ENCODE results near the gene LXN.

The LXN gene

GRCh38 chr3:158668506-158668905, 3.9 kb downstream of the LXN start:
- no peak for DNase-seq (ENCODE audit: low spot score)

DNA sequence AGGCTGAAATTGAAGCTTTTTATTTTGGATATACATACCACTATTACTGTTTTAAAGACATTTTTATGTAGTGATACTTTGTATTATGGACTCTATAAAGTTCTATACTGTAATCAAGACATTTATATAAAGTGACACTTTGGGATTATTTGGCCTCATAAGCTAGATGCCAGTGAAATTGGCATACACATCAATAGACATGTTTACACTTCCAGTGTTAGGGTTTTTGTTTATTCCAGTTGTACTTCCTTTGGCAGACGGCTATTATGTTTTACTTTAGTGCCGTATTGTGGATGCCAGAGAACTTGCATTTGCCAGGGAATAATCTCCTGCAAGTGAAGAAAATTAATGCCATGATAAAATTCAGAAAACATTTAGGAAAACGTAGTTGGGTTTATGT, 6.0 kb downstream of the LXN start:
- DNase-seq (ENCODE audit: low spot score): no peak

DNA sequence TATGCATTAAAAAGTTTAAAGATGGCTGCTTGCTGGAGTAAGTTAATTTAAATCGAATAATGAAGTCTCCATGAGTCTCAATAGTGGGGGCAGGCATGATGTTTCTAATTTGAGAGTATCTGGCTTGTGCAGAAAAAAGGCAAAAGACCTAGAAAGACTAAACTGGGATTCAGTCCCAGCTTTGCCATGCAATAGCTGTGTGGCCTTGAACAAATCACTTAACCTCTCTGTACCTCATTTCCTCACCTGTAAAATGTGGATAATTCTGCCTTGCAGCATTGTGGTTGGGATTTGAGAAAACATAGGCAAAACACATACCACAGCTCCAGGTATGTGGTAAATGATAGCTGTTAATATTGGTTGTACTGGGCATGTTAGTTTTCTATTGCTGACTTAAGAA, 8.6 kb downstream of the LXN start:
- no peak for DNase-seq (ENCODE audit: low spot score)

GRCh38 chr3:158663246-158663645, 9.2 kb downstream of the LXN start:
- DNase-seq (ENCODE audit: low spot score): no peak

- DNase-seq (ENCODE audit: low spot score): no peak
Observed at GRCh38 chr3:158660711-158661110, 11.7 kb downstream of the LXN start.

- peak; percentile 49 for DNase-seq (ENCODE audit: low spot score)
Observed at GRCh38 chr3:158659454-158660237, 12.8 kb downstream of the LXN start.

DNA sequence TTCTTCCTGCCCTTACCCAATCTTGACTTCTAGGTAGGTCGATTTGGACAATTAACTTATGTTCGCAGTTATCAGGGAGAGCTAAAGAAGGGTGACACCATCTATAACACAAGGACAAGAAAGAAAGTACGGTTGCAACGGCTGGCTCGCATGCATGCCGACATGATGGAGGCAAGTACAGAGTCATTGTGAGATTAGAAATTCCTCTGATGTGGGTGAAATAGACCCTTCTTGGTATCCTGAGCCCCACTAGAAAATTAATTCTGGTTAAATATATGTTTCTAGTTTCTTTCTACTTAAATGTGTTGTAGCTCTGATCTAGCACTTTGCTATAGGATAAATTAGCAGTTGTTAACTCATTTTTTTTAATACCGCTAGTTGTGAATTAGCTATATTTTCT, 13.6 kb downstream of the LXN start:
- DNase-seq (ENCODE audit: low spot score): no peak

DNA sequence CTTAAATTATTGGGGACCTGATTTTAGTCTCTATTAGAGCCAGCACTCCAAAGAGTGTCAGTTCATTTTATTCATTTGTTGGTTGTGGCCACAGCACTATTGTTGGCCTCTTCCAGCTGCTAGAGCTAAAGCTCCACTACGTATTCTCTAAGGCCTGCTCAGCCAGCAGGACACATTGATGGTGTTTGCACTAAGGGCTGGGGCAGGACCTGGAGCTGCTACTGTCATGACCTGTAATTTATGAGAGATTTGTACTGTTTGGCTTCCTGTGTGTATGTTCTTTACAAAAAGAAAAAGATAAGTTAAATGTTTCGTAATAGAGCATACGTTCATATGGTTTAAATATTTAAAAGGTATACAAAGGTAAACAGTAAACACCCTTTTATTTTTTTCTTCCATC, 20.0 kb downstream of the LXN start:
- no peak for DNase-seq (ENCODE audit: low spot score)

DNA sequence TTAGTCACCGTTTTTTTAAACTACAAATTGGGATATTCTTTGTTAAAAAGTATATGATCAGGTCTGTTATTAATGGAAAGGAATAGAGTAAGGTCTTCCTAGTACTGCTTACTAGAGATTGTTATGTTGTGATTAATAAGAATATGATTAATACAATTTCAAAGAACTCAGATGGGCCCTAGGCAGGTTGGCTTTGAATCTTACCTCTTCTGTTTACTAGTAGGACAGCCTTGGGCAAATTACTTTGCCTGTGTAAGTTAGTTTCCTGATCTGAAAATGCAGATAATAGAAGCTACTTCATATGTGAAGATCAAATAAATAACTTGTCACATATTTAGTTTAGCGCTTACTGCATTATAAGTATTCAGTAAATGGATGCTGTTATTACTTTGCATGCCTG, 21.3 kb downstream of the LXN start:
- DNase-seq (ENCODE audit: low spot score): no peak

GRCh38 chr3:158649791-158650190, 22.7 kb downstream of the LXN start:
- DNase-seq (ENCODE audit: low spot score): no peak

DNA sequence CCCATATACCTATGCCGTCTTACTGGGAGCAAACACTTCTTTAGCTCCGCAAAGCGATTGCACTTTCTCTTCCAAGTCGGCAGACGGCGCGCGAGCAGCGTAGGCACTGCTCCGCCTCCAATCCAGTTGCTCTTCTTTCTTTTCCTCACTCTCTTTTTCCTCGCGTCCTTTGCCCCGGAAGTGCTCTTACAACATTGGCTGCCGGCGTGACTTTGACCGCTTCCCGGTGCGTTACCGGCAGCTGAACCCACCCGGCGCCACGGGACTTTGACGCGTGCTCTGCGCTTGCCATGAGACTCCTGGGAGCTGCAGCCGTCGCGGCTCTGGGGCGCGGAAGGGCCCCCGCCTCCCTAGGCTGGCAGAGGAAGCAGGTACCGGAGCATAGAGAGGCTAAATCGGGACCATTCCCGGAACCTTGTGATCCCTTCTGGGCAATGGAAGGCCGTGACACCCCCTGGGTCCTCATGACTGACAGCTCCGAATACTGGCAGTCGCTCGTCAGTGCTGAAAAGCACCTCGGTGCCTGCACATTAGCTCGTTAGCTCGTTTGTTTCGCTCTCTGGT, 28.0 kb downstream of the LXN start, which contains the start of gene GFM1:
TSS of gene GFM1 (plus strand) at position 183 of the 564 bp plus-strand sequence. CDS start at position 291, 108 bp downstream.
- DNase-seq (ENCODE audit: low spot score): peak; percentile 97

DNA sequence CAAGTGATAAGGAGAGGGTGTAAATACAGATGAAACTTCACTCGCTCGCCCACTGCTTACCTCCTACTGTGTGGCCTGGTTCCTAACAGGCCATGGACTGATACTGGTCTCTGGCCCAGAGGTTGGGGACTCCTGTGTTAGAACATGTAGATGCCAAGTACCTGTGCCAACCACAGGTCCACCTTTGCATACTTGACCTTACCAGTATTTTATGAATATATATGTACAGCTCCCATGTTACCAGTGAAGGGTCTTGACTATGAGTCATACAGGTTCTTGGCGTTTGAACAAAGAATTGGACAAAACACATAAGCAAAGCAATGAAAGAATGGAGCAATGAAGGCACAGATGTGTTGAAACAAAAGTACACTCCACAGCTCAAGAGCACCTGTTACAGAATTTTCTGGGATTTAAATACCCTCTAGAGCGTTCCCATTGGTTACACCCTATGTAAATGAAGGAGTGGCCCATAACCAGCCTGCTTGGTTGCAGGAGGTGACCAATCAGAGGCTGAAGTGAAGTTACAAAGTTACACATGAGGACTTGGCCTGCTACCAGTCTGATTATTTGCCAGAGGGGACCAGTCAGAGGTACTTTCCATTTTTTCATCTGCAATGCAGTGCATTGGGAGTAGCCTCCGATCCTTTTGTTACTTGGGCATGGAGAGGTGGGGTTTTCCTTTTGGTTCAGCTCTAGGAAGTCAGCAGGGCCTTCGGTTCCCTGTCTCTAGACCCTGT, 29.8 kb downstream of the LXN start:
- no peak for DNase-seq (ENCODE audit: low spot score)

- no peak for DNase-seq (ENCODE audit: low spot score)
Observed at GRCh38 chr3:158642005-158642404, 30.4 kb downstream of the LXN start.

GRCh38 chr3:158640646-158641045, 31.8 kb downstream of the LXN start:
- no peak for DNase-seq (ENCODE audit: low spot score)

DNA sequence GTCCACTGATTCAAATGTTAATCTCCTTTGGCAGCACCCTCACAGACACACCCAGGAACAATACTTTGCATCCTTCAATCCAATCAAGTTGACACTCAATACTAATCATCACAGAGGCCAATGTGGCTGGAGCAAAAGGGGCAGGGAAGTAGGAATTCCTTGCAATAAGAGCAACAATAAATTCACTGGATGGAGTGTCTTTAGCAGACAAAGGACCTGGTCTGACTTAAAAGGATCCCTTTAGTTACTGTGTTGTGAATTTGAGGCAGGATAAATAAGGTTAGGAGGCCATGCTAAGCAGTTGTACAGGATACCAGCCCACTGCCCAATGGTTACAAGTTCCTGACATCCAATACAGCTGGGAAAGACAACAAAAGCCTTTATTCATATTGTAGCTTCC, 40.5 kb downstream of the LXN start:
- DNase-seq (ENCODE audit: low spot score): no peak

GRCh38 chr3:158625881-158626280, 46.6 kb downstream of the LXN start:
- DNase-seq (ENCODE audit: low spot score): no peak

- no peak for DNase-seq (ENCODE audit: low spot score)
Observed at GRCh38 chr3:158617982-158618875, 54.2 kb downstream of the LXN start.

Measured in putamen (tissue), 1 donor.